IMR-90 (cell line): ENCODE data around the gene POLR3A. TPM values are rescaled to one million over a fixed set of nuclear protein-coding genes. Genes with fewer than 3 reads are reported as not detected.

Experiments used
- ATAC-seq: fragments of 200-7000 bp; cut with Tn5 transposase; 2 replicates; pipeline ENCODE4 v1.9.1; 2020; ENCODE audit warnings: low read depth, mild to moderate bottlenecking, moderate library complexity
- BruUV-seq: library from RNA; stranded (reverse); fragments of 400-500 nt; replicated peaks from 2 replicates; lab custom pipeline; 2021; lab: Mats Ljungman, UMichigan
- CTCF ChIA-PET: fragments of 300-600 bp; formaldehyde crosslinking; extraction: SDS; loops from one replicate; lab custom pipeline; 2021; ENCODE audit warnings: antibody characterized with exemption; lab: Yijun Ruan, JAX
- POLR2A ChIA-PET: fragments of 300-600 bp; sonication (Branson Sonifier 250); formaldehyde crosslinking; loops from one replicate; lab custom pipeline; 2022; ENCODE audit warnings: antibody characterized with exemption; ENCODE audit not compliant: unreplicated experiment; lab: Charles Lee
- DNase-seq: peaks from one replicate; pipeline ENCODE4 v3.0.0; 2013
- H2AFZ ChIP-seq: replicated peaks from 2 replicates; pipeline ENCODE3; 2013; ENCODE audit warnings: low read length, mild to moderate bottlenecking; ENCODE audit not compliant: poor library complexity
- H2AK5ac ChIP-seq: 2 replicates; pipeline ENCODE4 v1.6.1; 2013; ENCODE audit warnings: low read depth, low read length, inconsistent platforms
- H2AK9ac ChIP-seq: replicated peaks from 2 replicates; pipeline ENCODE3; 2013; ENCODE audit warnings: mild to moderate bottlenecking, low read depth, low read length, moderate library complexity; ENCODE audit not compliant: poor library complexity
- H2BK120ac ChIP-seq: 2 replicates; pipeline ENCODE4 v1.6.1; 2013; ENCODE audit warnings: low read depth, low read length, inconsistent platforms
- H2BK15ac ChIP-seq: 3 replicates; pipeline ENCODE4 v1.6.1; 2013; ENCODE audit warnings: low read depth, low read length, inconsistent platforms
- H2BK20ac ChIP-seq: 2 replicates; pipeline ENCODE4 v1.6.1; 2013; ENCODE audit warnings: low read depth, mild to moderate bottlenecking, inconsistent platforms, low read length, moderate library complexity
- H2BK5ac ChIP-seq: 2 replicates; pipeline ENCODE4 v1.6.1; 2013; ENCODE audit warnings: mild to moderate bottlenecking, low read depth, low read length, inconsistent platforms; ENCODE audit not compliant: poor library complexity, severe bottlenecking
- H3K14ac ChIP-seq: replicated peaks from 2 replicates; pipeline ENCODE4 v1.6.1; 2013; ENCODE audit warnings: low read depth, low read length, inconsistent platforms
- H3K18ac ChIP-seq: 2 replicates; pipeline ENCODE4 v1.6.1; 2013; ENCODE audit warnings: low read depth, low read length, control low read depth
- H3K23ac ChIP-seq: 2 replicates; pipeline ENCODE4 v1.6.1; 2013; ENCODE audit warnings: low read depth, low read length, inconsistent platforms
- H3K27ac ChIP-seq: 2 replicates; pipeline ENCODE4 v1.5.1; 2013; ENCODE audit warnings: mild to moderate bottlenecking, control low read depth, low read length; ENCODE audit not compliant: insufficient read depth
- H3K27me3 ChIP-seq: 2 replicates; pipeline ENCODE4 v1.6.1; 2013; ENCODE audit warnings: low read length; ENCODE audit not compliant: control insufficient read depth, insufficient read depth
- H3K36me3 ChIP-seq: 2 replicates; pipeline ENCODE4 v1.6.1; 2013; ENCODE audit warnings: low read length, mixed read lengths; ENCODE audit not compliant: control insufficient read depth, insufficient read depth
- H3K4ac ChIP-seq: 2 replicates; pipeline ENCODE4 v1.6.1; 2013; ENCODE audit warnings: low read depth, low read length, inconsistent platforms
- H3K4me1 ChIP-seq: 2 replicates; pipeline ENCODE4 v1.6.1; 2013; ENCODE audit warnings: low read length, mixed read lengths; ENCODE audit not compliant: control insufficient read depth, insufficient read depth
- H3K4me2 ChIP-seq: 2 replicates; pipeline ENCODE4 v1.6.1; 2013; ENCODE audit warnings: low read depth, mild to moderate bottlenecking, control low read depth, low read length, moderate library complexity
- H3K4me3 ChIP-seq: 2 replicates; pipeline ENCODE4 v1.5.1; 2013; ENCODE audit warnings: low read depth, mild to moderate bottlenecking, control low read depth, low read length, moderate library complexity; ENCODE audit not compliant: insufficient read depth
- H3K56ac ChIP-seq: 2 replicates; pipeline ENCODE4 v1.6.1; 2013; ENCODE audit warnings: low read length, inconsistent platforms; ENCODE audit not compliant: insufficient read depth; ENCODE audit errors: extremely low read depth
- H3K79me1 ChIP-seq, 2 experiments: 2 replicates each; pipeline ENCODE4 v1.6.1; 2013; ENCODE audit warnings: low read length in 2 of 2, inconsistent platforms in 1 of 2, low read depth in 1 of 2
- H3K9ac ChIP-seq: 2 replicates; pipeline ENCODE4 v1.6.1; 2013; ENCODE audit warnings: low read depth, low read length, control low read depth
- H3K9me1 ChIP-seq: 2 replicates; pipeline ENCODE4 v1.6.1; 2013; ENCODE audit warnings: low read length, inconsistent platforms; ENCODE audit not compliant: insufficient read depth
- H3K9me3 ChIP-seq: 2 replicates; pipeline ENCODE4 v1.6.1; 2013; ENCODE audit warnings: low read length; ENCODE audit not compliant: control insufficient read depth, insufficient read depth
- H4K20me1 ChIP-seq: 2 replicates; pipeline ENCODE4 v1.6.1; 2013; ENCODE audit warnings: low read length, inconsistent platforms; ENCODE audit not compliant: insufficient read depth
- H4K5ac ChIP-seq: 2 replicates; pipeline ENCODE4 v1.6.1; 2013; ENCODE audit warnings: mild to moderate bottlenecking, low read depth, low read length, control low read depth
- H4K8ac ChIP-seq, 2 experiments: 2 replicates each; pipeline ENCODE4 v1.6.1; 2013; ENCODE audit warnings: low read depth in 2 of 2, low read length in 2 of 2, control low read depth in 1 of 2, inconsistent platforms in 1 of 2
- H4K91ac ChIP-seq: 2 replicates; pipeline ENCODE4 v1.6.1; 2013; ENCODE audit warnings: low read depth, low read length, inconsistent platforms; ENCODE audit not compliant: insufficient read depth
- BHLHE40 ChIP-seq: fragments of 150-350 bp; IDR thresholded peaks from 2 replicates; pipeline ENCODE4 v1.6.1; 2016; ENCODE audit warnings: mild to moderate bottlenecking, low read depth, low read length
- CHD1 ChIP-seq: IDR thresholded peaks from 2 replicates; pipeline ENCODE4 v1.6.1; 2012; ENCODE audit warnings: low read depth, low read length, improper control_type of control experiment
- FOS ChIP-seq: fragments of 150-350 bp; IDR thresholded peaks from 2 replicates; pipeline ENCODE4 v1.6.1; 2016; ENCODE audit warnings: low read depth, low read length
- MAFK ChIP-seq: IDR thresholded peaks from 2 replicates; pipeline ENCODE4 v1.6.1; 2012; ENCODE audit warnings: low read depth, low read length, improper control_type of control experiment
- MAZ ChIP-seq: IDR thresholded peaks from 2 replicates; pipeline ENCODE4 v1.6.1; 2012; ENCODE audit warnings: low read depth, mild to moderate bottlenecking, low read length, improper control_type of control experiment, moderate library complexity, borderline replicate concordance
- MXI1 ChIP-seq: IDR thresholded peaks from 2 replicates; pipeline ENCODE4 v1.6.1; 2012; ENCODE audit warnings: low read depth, mild to moderate bottlenecking, low read length, moderate library complexity, borderline replicate concordance
- NFE2L2 ChIP-seq: fragments of 150-350 bp; IDR thresholded peaks from 2 replicates; pipeline ENCODE4 v1.6.1; 2016; ENCODE audit warnings: low read depth, mild to moderate bottlenecking, low read length
- POLR2A ChIP-seq: IDR thresholded peaks from 2 replicates; pipeline ENCODE4 v1.6.1; 2012; ENCODE audit warnings: mild to moderate bottlenecking, low read depth, low read length
- RCOR1 ChIP-seq: IDR thresholded peaks from 2 replicates; pipeline ENCODE4 v1.6.1; 2012; ENCODE audit warnings: mild to moderate bottlenecking, low read length, improper control_type of control experiment; ENCODE audit not compliant: insufficient replicate concordance
- SMC3 ChIP-seq: fragments of 150-350 bp; IDR thresholded peaks from 2 replicates; pipeline ENCODE4 v1.6.1; 2016; ENCODE audit warnings: low read depth, mild to moderate bottlenecking, antibody characterized with exemption, low read length, moderate library complexity
- WGBS, 2 experiments: methylation state at CpG; one replicate each; pipeline versions ENCODE4 v1.1.5 to v1.1.7; 2013; ENCODE audit warnings: missing lambda C conversion rate in 2 of 2; ENCODE audit not compliant: insufficient read length in 1 of 2; ENCODE audit errors: extremely low coverage in 2 of 2; 5-methylcytosine and 5-hydroxymethylcytosine counted together
- dilution Hi-C: fragments of 300-500 bp; cut with HindIII; formaldehyde crosslinking; loops from one replicate; pipeline ENCODE4 v1.14.3; 2018; ENCODE audit warnings: low sequenced_read_pairs; ENCODE audit not compliant: unreplicated experiment
- in situ Hi-C: fragments of 300-500 bp; cut with MboI; formaldehyde crosslinking; loops from 3 replicates; pipeline ENCODE4 v1.14.3; 2019; ENCODE audit warnings: low sequenced_read_pairs, inconsistent platforms, mixed read lengths
- intact Hi-C: fragments of 100-400 bp; cut with micrococcal nuclease; formaldehyde crosslinking; loops from 2 replicates; pipeline ENCODE4 v1.10.0; 2022
- polyA plus RNA-seq, 3 experiments: library from polyadenylated mRNA; depleted of rRNA; stranded (reverse); fragments of >200 nt; gene quantifications; 2 replicates each; pipeline ENCODE4 v1.2.3, GENCODE V29; 2012; ENCODE audit warnings: low replicate concordance in 1 of 3
- total RNA-seq: library from RNA; depleted of rRNA; stranded (reverse); fragments of >200 nt; gene quantifications from 2 replicates; pipeline ENCODE4 v1.2.3, GENCODE V29; 2012
- TF ChIP-seq, protein P1 (sequence below): conservative IDR thresholded peaks from 2 replicates; pipeline ENCODE4 v1.5.1; 2012; ENCODE audit warnings: mild to moderate bottlenecking, low read depth, low read length, improper control_type of control experiment

The POLR3A gene
- total and polyA plus RNA-seq, 2 of the 4 experiments (the other 2 are of a cell fraction), result 11.9 to 24.4 TPM

DNA sequence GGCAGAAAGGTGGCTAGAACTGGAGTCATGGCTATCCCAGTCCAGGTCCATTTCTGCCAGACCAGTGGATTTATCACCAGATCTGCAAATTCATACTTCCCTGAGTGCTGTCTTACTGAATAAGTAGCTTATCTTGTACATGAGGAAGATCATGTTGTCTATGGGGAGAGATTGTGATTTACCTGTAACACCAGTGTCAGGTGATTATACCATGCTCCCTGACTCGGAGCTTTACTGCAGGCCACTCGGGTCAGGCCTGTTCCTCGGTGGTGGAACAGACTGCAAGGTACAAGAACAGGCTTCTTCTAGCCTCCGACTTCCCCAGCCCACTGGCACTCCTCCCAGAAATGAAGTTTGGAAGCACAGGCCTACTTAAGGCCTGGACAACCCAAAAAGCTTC lies 60.2 kb downstream of the POLR3A start (continued):
- TF ChIP-seq, protein P1, sequence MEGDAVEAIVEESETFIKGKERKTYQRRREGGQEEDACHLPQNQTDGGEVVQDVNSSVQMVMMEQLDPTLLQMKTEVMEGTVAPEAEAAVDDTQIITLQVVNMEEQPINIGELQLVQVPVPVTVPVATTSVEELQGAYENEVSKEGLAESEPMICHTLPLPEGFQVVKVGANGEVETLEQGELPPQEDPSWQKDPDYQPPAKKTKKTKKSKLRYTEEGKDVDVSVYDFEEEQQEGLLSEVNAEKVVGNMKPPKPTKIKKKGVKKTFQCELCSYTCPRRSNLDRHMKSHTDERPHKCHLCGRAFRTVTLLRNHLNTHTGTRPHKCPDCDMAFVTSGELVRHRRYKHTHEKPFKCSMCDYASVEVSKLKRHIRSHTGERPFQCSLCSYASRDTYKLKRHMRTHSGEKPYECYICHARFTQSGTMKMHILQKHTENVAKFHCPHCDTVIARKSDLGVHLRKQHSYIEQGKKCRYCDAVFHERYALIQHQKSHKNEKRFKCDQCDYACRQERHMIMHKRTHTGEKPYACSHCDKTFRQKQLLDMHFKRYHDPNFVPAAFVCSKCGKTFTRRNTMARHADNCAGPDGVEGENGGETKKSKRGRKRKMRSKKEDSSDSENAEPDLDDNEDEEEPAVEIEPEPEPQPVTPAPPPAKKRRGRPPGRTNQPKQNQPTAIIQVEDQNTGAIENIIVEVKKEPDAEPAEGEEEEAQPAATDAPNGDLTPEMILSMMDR, result no peak
- no peak for TF ChIP-seq SMC3
- no peak for TF ChIP-seq CHD1
- TF ChIP-seq RCOR1, result no peak

DNA sequence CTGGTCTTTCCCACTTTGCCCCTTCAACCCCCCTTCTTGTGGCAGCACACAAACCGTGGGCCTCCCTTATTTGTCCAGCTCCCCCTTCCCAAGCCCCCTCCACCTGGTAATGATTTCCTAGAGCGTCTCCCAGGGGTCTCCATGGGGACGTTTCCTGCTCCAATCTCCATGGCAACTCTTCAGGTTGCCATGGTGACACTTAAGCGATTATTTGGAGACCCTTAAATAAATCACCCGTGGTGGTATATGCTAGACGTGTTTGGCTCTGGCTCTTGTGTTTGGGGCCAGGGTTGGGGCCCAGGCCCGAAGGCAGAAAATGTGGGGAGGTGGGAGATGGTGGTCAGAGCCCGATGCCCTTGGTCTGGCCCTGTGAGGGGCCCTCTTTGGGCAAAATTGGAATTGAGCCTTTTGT lies 61.7 kb downstream of the POLR3A start:
- DNase-seq (no peak), ATAC-seq (no peak)
- peaks cover 6% of the 10 kb centered on the region for H3K9me3 ChIP-seq
- H3K36me3 ChIP-seq, result no peaks in the 10 kb centered on the region
- no peak overlapping the region for H2BK15ac ChIP-seq
- no peak overlapping the region for H3K9ac ChIP-seq
- H2BK5ac ChIP-seq, result no peak overlapping the region
- no peak for TF ChIP-seq MAZ
- no peak for TF ChIP-seq BHLHE40
- TF ChIP-seq POLR2A, result no peak
- TF ChIP-seq MXI1, result no peak
- TF ChIP-seq NFE2L2, result no peak
- TF ChIP-seq FOS, result no peak
- TF ChIP-seq MAFK, result no peak
- H2AFZ ChIP-seq, result no peak overlapping the region
- WGBS, 2 experiments, result 13% methylated on average over 3 of the region's 8 CpGs; no CpG with 5 or more reads in 1 of the 2 experiments
- no peak overlapping the region for H3K18ac ChIP-seq
- peaks cover 4% of the 10 kb centered on the region for H3K4me1 ChIP-seq
- no peak overlapping the region for H4K91ac ChIP-seq
- H3K9me1 ChIP-seq, result peaks cover 3% of the 10 kb centered on the region
- H4K8ac ChIP-seq, result no peak overlapping the region
- BruUV-seq, result no TSS peak
- no peak overlapping the region for H3K4ac ChIP-seq
- peaks cover 0 to 20% of the 10 kb centered on the region in 2 experiments; a peak in 2 of 4 replicates for H3K79me1 ChIP-seq
- no peak overlapping the region for H4K5ac ChIP-seq
- H3K27me3 ChIP-seq, result no peaks in the 10 kb centered on the region
- H3K27ac ChIP-seq, result no peak overlapping the region
- H2AK5ac ChIP-seq, result no peak overlapping the region
- H3K4me2 ChIP-seq, result no peak overlapping the region
- H3K23ac ChIP-seq, result no peak overlapping the region
- dilution Hi-C loops (no loop called here), intact Hi-C loops (no loop called here), in situ Hi-C loops (no loop called here)
- H2AK9ac ChIP-seq, result no peak overlapping the region
- H2BK120ac ChIP-seq, result no peak overlapping the region
- no peak overlapping the region for H3K4me3 ChIP-seq
- ChIA-PET POLR2A (no interaction called here), CTCF (no interaction called here)
- no peak overlapping the region for H2BK20ac ChIP-seq
- no peaks in the 10 kb centered on the region for H4K20me1 ChIP-seq
- no peak overlapping the region for H3K14ac ChIP-seq
- H3K56ac ChIP-seq, result no peak overlapping the region
